Measurements from ENCODE around the gene BBS9. TPM values are rescaled to one million over a fixed set of nuclear protein-coding genes. Genes with fewer than 3 reads are reported as not detected.

BBS9 gene
- total RNA-seq, 1 donor from 2014 or later = 19.6 TPM

- no peaks in the 10 kb centered on the region for H3K36me3 ChIP-seq
- TF ChIP-seq CTCF (IDR thresholded peaks at IDR 0.05) = no peak
- ATAC-seq (no peak), DNase-seq (no peak)
- H3K27me3 ChIP-seq = no peaks in the 10 kb centered on the region
- H3K9me3 ChIP-seq = no peaks in the 10 kb centered on the region
- H3K4me3 ChIP-seq = no peak overlapping the region
- intact Hi-C loops (cut with DNase I) = no loop called here
- H3K27ac ChIP-seq = no peak overlapping the region
- no peaks in the 10 kb centered on the region for H3K4me1 ChIP-seq
Observed at GRCh38 chr7:33597181-33597580, 467.8 kb downstream of the BBS9 start.

- intact Hi-C loops (cut with DNase I) = no loop called here
- no peak for TF ChIP-seq CTCF (IDR thresholded peaks at IDR 0.05)
- H3K27ac ChIP-seq = no peak overlapping the region
- H3K4me1 ChIP-seq = peaks cover 4% of the 10 kb centered on the region
- H3K27me3 ChIP-seq = no peaks in the 10 kb centered on the region
- H3K9me3 ChIP-seq = no peaks in the 10 kb centered on the region
- no peak overlapping the region for H3K4me3 ChIP-seq
- no peak for ATAC-seq
- no peak for DNase-seq
- no peaks in the 10 kb centered on the region for H3K36me3 ChIP-seq
Observed at GRCh38 chr7:33601101-33601500, 471.7 kb downstream of the BBS9 start.

GRCh38 chr7:33601884-33602283, 472.5 kb downstream of the BBS9 start:
- Histone ChIP-seq H3K27ac (no peak overlapping the region), H3K9me3 (no peaks in the 10 kb centered on the region), H3K4me3 (no peak overlapping the region), H3K27me3 (no peaks in the 10 kb centered on the region), H3K36me3 (no peaks in the 10 kb centered on the region), H3K4me1 (peaks cover 4% of the 10 kb centered on the region)
- ATAC-seq (no peak), DNase-seq (no peak)
- intact Hi-C loops (cut with DNase I) = no loop called here
- TF ChIP-seq CTCF (IDR thresholded peaks at IDR 0.05) = no peak

- peaks cover 4% of the 10 kb centered on the region for H3K4me1 ChIP-seq
- no peak overlapping the region for H3K4me3 ChIP-seq
- intact Hi-C loops (cut with DNase I) = no loop called here
- no peaks in the 10 kb centered on the region for H3K9me3 ChIP-seq
- ATAC-seq (no peak), DNase-seq (no peak)
- TF ChIP-seq CTCF (IDR thresholded peaks at IDR 0.05) = no peak
- H3K27me3 ChIP-seq = no peaks in the 10 kb centered on the region
- H3K27ac ChIP-seq = no peak overlapping the region
- no peaks in the 10 kb centered on the region for H3K36me3 ChIP-seq
Observed at GRCh38 chr7:33604056-33604455, 474.7 kb downstream of the BBS9 start.

- no peak for ATAC-seq
- no peak for DNase-seq
- H3K4me1 ChIP-seq = no peaks in the 10 kb centered on the region
- H3K9me3 ChIP-seq = no peaks in the 10 kb centered on the region
- no peak overlapping the region for H3K4me3 ChIP-seq
- intact Hi-C loops (cut with DNase I) = no loop called here
- H3K27me3 ChIP-seq = no peaks in the 10 kb centered on the region
- no peaks in the 10 kb centered on the region for H3K36me3 ChIP-seq
- no peak for TF ChIP-seq CTCF (IDR thresholded peaks at IDR 0.05)
- H3K27ac ChIP-seq = no peak overlapping the region
Observed at GRCh38 chr7:33610918-33611317, 481.6 kb downstream of the BBS9 start.

GRCh38 chr7:33612442-33612841, 483.1 kb downstream of the BBS9 start:
- no peak for DNase-seq
- no peak for TF ChIP-seq CTCF (IDR thresholded peaks at IDR 0.05)
- no peaks in the 10 kb centered on the region for H3K27me3 ChIP-seq
- H3K36me3 ChIP-seq = no peaks in the 10 kb centered on the region
- no peak for ATAC-seq
- no peaks in the 10 kb centered on the region for H3K9me3 ChIP-seq
- no peak overlapping the region for H3K27ac ChIP-seq
- intact Hi-C loops (cut with DNase I) = no loop called here
- no peaks in the 10 kb centered on the region for H3K4me1 ChIP-seq
- no peak overlapping the region for H3K4me3 ChIP-seq
